Measurements from ENCODE around the gene MUC6.
A peak's percentile ranks its signal among the peaks of the same experiment; 100 is the strongest.
"Not testable (repeated sequence)": the region's sequence is repeated elsewhere in the genome, so short reads cannot be mapped to it uniquely, and the experiment has no call there.

Gene MUC6

DNA sequence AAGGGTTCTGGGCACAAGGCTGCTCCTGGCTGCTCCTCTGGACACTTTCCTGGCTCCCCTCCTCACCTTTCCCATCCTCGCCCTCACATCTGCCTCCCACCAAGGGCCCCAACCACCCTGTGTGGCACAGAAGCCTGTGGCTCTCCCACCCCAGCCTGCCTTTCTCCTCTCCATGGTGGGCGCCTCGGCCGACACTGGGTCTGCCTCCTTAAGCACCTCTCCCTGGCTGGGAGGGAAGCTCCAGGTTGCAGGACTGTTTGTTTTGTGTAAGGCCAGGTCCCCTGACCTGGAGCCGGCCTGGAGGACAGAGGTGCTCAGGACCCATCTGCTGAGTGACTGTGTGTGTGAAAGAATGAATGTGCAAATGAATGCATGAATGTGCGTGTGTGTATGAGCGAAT, 14.1 kb downstream of the MUC6 start:
- DNase-seq: no peak

DNA sequence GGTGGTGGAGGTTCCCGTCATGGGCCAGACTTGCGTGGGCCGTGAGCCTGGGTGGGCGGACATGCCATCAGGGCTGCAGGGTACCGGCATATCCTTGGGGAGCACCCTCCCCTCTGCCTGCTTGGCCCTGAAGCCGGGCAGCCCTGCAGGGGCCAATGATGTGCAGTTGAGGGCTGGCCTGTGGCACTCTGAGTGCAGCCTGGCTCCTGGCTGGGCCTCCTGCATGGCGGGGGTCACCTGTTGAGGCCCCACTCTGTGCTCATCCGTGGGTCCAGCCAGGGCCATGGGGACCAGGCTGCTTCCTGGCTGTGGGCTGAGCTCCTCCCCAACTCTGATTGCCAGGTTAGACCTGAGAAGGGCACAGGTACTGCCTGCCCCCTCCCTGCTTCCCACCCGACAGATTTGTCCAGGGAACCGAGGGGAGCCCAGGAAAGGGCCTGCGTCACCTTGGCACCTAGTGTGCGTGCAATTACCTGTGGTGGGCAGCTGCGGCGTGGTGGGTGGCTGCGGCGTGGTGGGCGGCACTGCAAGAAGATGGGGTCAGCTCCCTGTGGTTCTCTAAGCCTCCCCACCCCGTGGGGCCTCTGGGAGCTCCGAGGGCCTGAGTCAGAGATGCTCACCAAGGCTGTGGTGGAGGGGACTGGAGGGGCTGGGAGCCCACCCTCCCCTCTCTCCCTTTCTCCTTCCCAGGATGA, 16.2 kb downstream of the MUC6 start:
- DNase-seq: no peak

DNA sequence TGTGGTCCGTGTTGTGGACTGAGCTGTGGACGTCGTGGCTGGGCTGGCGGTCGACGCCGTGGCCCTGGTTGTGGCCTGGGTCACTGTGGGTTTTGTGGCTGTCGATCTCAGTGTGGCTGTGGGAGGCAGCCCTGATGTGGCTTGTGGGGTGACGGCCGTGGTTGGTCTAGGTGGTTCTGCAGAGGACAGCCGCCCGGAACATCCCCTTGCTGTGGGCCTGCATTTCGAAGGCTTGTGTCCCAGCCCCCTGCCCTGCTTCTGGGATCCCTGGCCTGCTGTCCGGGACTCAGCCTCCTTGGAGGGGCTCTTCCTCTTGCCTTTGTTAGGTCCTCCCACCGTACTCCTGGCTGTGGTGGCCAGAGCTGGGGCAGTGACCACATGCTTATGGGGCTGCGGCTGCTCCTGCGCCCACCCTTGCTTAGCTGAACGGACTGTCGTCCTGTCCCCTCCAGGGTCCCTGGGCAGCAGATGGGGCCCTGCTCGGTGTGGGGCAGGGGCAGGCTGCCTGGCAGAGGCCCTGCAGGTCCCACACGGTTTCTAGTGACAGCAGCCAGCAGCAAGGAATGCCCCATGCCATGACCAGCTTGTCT, 17.1 kb downstream of the MUC6 start:
- DNase-seq: no peak

- DNase-seq: no peak
Observed at GRCh38 chr11:1018091-1018490, 18.4 kb downstream of the MUC6 start.

DNA sequence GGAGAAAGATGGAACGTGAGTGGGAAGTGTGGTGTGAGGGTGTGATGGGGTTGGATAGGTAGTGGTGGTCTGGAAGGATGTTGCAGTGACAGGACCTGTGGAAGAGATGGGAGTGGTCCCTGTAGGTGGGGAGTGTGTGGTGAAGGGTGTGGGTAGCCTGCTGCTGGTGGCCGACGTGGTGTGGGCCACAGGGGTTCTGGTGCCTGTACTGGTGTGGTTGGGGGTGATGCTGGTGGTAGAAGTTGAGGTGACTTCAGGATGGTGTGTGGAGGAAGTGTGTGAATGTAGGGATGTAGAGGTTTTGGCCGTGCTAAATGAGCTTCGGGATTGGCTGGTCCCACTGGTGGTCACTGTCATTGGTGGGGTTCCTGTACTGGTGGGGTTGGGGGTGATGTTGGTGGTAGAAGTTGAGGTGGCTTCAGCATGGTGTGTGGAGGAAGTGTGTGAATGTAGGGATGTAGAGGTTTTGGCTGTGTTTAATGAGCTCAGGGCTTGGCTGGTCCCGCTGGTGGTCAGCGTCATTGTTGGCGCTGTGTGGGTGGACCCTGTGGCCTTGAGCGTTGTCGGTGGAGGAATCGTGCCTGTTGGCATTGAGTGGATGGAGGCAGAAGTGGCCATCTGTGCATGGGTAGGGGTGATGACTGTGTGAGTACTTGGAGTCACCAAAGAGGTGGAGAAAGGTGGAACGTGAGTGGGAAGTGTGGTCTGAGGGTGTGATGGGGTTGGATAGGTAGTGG, 19.1 kb downstream of the MUC6 start:
- DNase-seq: no peak

- not testable (repeated sequence) for DNase-seq
Observed at GRCh38 chr11:1016610-1017126, 19.9 kb downstream of the MUC6 start.

GRCh38 chr11:1015826-1016545, 20.5 kb downstream of the MUC6 start:
- no peak for DNase-seq

DNA sequence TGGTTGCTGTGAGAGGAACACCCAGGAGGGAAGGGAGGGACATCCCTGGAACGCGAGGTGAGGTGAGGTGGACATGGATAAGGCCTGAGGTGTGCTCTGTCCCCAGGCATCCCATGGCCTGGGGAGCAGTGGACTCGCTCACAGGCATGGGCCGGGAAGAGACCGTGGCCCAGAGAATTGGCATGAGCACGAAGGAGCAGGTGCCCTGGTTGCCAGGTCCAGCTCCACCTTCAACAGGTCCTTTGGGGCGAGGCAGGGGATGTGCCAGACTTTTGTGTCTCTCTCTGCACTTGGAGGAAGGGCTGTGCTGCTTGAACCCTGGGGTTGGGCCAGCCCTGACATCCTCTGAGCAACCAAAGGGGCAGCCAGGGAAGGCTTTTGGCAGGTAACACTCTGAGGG, 21.5 kb downstream of the MUC6 start:
- DNase-seq: no peak

- no peak for DNase-seq
Observed at GRCh38 chr11:1014276-1014675, 22.2 kb downstream of the MUC6 start.

DNA sequence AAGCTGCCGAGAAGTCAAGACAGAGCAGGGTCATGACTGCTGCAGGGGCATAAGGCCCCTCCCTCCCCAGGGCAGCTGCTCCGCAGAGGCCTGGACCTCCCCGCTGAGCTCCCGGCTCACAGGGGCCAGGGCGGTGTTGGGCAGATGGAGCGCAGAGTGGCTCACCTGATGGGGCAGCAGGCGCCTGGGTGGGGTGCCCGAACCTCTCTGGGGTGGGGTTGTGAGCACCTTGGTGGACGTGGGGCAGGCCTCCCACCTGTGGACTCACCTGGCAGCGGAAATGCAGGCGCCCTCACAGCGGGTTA, 22.9 kb downstream of the MUC6 start:
- no peak for DNase-seq

DNA sequence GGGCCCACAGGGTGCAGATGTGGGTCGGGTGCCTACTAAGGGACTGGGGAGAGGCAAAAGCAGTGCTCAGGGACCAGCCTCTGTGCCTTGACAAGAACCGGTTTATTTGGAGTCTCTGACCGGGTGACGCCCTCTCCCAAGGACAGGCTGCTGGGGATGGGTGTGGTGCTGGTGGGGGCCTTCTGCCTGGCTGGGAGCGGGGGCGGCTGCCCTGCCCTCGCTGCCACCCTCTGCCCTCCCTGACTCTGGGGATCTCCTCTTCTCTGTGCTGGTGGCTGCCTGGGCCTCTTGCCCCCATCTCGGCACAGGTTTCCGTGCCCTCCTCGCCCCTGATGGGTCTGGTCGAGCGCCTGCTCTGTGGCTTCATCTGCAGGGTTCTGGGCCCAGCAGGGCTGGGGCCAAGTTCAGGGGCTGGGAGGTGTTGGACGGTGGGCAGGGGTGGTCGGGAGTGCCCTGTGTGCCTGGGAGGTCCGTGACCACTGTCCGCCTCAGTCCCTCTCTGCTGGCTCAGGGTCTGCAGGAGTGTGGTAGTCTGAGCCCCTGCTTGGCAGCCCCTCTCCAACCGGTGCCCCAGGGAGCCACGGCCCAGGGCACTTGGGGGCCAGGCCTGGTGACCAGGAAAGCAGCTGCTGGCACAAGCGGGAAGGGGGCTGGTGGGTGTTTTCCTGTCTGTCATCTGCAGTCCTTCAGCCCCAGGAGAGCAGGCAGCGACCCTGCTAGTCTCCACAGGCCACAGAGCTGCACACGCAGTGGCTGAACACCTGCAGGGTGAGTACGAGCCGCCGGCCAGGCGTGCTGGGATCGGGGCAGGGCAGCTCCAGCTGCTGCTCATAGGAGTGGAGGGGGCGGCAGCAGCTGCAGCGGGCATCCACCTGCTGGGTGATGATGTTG, 23.5 kb downstream of the MUC6 start:
- peak; percentile 68 for DNase-seq

GRCh38 chr11:1012291-1012690, 24.2 kb downstream of the MUC6 start:
- DNase-seq: no peak

- DNase-seq: no peak
Observed at GRCh38 chr11:1011320-1011698, 25.2 kb downstream of the MUC6 start.

GRCh38 chr11:1010551-1011319, 25.8 kb downstream of the MUC6 start:
- DNase-seq: no peak

DNA sequence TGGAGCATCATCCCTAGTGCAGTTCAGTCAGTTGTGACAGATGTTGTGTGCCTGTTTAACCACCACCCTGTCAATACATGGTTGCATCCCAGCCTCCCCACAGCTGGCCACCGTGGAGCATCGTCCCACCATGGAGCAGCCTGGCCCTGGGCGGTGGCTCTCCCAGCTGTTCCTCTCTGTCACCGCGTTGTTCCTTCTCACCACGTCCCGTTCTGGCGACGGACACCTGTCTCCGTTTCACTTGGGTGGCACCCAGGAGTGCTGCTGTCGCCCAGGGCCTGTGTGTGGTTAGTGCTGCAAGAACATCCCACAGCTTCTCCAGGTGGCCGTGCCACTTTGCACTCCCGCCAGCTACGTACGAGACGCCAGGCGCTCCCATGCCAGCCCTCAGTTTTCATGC, 26.5 kb downstream of the MUC6 start:
- DNase-seq: peak; percentile 68

- DNase-seq: no peak
Observed at GRCh38 chr11:1009371-1009770, 27.1 kb downstream of the MUC6 start.

- no peak for DNase-seq
Observed at GRCh38 chr11:1008803-1009145, 27.7 kb downstream of the MUC6 start.

- DNase-seq: no peak
Observed at GRCh38 chr11:1008001-1008802, 28.3 kb downstream of the MUC6 start.

DNA sequence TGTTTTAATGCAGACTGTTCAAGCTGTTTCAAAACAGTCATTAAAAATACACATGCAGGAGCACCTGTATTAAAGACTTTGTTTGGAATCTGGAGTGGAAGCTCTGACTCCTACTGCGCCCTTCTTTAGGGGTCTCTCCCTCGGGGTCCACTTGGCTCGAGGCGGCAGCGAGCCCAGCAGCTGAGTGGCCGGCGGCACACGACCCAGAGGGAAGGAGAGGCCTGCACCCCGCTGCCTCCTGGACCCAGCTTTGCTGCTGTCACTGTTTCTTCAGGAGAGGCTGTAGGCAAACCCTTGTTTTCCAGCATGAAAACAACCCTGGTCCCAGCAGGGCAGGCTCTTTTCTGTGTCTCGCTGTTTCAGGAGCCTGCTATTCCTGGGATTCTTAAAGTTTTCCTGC, 29.2 kb downstream of the MUC6 start:
- DNase-seq: no peak

GRCh38 chr11:1006762-1007161, 29.8 kb downstream of the MUC6 start:
- no peak for DNase-seq

DNA sequence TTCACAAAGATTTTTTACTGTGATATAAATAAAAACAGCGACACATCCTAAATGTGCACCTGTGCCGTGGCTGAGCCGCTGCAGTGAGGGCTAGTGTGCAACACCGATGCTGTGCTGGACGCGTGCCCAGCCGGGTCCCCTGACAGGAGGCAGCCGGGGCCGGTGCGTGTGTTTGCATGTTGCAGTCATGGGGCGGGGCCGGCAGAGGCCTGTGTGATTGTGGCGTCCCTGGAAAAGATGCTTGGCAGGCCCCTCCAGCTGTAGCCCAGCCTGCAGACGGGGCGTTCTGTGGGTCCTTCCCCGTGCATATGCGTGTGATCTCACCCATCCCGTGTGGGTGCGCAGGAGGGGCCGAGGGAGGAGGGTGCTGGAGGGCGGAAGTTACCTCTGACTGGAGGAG, 30.6 kb downstream of the MUC6 start:
- peak; percentile 68 for DNase-seq
